ENCODE measurements around the gene PPA1.
"Not testable (repeated sequence)": the region's sequence is repeated elsewhere in the genome, so short reads cannot be mapped to it uniquely, and the experiment has no call there.

Gene PPA1

GRCh38 chr10:70233109-70233938 lies at the start of gene PPA1:
Gene PPA1, minus strand, starts transcription at chr10:70233429. Its CDS starts 102 bp downstream, at chr10:70233327.
- peak; percentile 99 for DNase-seq

GRCh38 chr10:70281609-70282008 lies 48.4 kb upstream of the PPA1 start:
- no peak for DNase-seq

- no peak for DNase-seq
Observed at GRCh38 chr10:70280099-70280498, 46.9 kb upstream of the PPA1 start.

GRCh38 chr10:70277396-70278030 lies 44.3 kb upstream of the PPA1 start:
- DNase-seq, result no peak

GRCh38 chr10:70274643-70275042 lies 41.4 kb upstream of the PPA1 start:
- DNase-seq, result no peak

GRCh38 chr10:70272925-70273316 lies 39.7 kb upstream of the PPA1 start:
- DNase-seq, result no peak

- DNase-seq, result no peak
Observed at GRCh38 chr10:70271996-70272924, 39.0 kb upstream of the PPA1 start.

GRCh38 chr10:70270952-70271351 lies 37.7 kb upstream of the PPA1 start:
- no peak for DNase-seq

GRCh38 chr10:70269741-70270140 lies 36.5 kb upstream of the PPA1 start:
- DNase-seq, result no peak

GRCh38 chr10:70268376-70268775 lies 35.1 kb upstream of the PPA1 start:
- no peak for DNase-seq

- no peak for DNase-seq
Observed at GRCh38 chr10:70267161-70267933, 34.1 kb upstream of the PPA1 start.

GRCh38 chr10:70266701-70267100 lies 33.5 kb upstream of the PPA1 start:
- DNase-seq, result no peak

GRCh38 chr10:70266056-70266455 lies 32.8 kb upstream of the PPA1 start:
- no peak for DNase-seq

- DNase-seq, result no peak
Observed at GRCh38 chr10:70265032-70265689, 31.9 kb upstream of the PPA1 start.

GRCh38 chr10:70260734-70261133 lies 27.5 kb upstream of the PPA1 start:
- DNase-seq, result no peak

GRCh38 chr10:70260259-70260658 lies 27.0 kb upstream of the PPA1 start:
- DNase-seq, result no peak

GRCh38 chr10:70258216-70258615 lies 25.0 kb upstream of the PPA1 start:
- DNase-seq, result no peak

GRCh38 chr10:70257816-70258215 lies 24.6 kb upstream of the PPA1 start:
- not testable (repeated sequence) for DNase-seq

GRCh38 chr10:70256463-70256862 lies 23.2 kb upstream of the PPA1 start:
- no peak for DNase-seq

- DNase-seq, result no peak
Observed at GRCh38 chr10:70255329-70256299, 22.4 kb upstream of the PPA1 start.
